HG03457 (cell line): ENCODE measurements around the gene MRGPRD.

Experiments
- ATAC-seq: cut with Tn5 transposase; IDR thresholded peaks from one replicate; pipeline ENCODE4 v1.9.1; 2021; ENCODE audit warnings: moderate number of reproducible peaks; ENCODE audit not compliant: unreplicated experiment

Gene MRGPRD

GRCh38 chr11:68933605-68934320, 47.0 kb downstream of the MRGPRD start:
- ATAC-seq, result no peak

GRCh38 chr11:68932933-68933577, 47.7 kb downstream of the MRGPRD start:
- ATAC-seq, result no peak

GRCh38 chr11:68932358-68932757, 48.4 kb downstream of the MRGPRD start:
- no peak for ATAC-seq

DNA sequence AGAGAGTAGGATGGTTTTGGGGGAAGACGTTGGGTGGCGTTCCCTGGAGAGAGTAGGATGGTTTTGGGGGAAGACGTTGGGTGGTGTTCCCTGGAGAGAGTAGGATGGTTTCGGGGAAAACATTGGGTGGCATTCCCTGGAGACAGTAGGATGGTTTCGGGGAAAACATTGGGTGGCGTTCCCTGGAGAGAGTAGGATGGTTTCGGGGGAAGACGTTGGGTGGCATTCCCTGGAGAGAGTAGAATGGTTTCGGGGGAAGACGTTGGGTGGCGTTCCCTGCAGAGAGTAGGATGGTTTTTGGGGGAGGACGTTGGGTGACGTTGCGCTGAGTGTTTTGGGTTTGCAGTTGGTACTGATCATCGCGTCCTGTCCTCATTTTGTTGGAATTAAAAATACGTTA, 48.9 kb downstream of the MRGPRD start:
- ATAC-seq, result no peak

DNA sequence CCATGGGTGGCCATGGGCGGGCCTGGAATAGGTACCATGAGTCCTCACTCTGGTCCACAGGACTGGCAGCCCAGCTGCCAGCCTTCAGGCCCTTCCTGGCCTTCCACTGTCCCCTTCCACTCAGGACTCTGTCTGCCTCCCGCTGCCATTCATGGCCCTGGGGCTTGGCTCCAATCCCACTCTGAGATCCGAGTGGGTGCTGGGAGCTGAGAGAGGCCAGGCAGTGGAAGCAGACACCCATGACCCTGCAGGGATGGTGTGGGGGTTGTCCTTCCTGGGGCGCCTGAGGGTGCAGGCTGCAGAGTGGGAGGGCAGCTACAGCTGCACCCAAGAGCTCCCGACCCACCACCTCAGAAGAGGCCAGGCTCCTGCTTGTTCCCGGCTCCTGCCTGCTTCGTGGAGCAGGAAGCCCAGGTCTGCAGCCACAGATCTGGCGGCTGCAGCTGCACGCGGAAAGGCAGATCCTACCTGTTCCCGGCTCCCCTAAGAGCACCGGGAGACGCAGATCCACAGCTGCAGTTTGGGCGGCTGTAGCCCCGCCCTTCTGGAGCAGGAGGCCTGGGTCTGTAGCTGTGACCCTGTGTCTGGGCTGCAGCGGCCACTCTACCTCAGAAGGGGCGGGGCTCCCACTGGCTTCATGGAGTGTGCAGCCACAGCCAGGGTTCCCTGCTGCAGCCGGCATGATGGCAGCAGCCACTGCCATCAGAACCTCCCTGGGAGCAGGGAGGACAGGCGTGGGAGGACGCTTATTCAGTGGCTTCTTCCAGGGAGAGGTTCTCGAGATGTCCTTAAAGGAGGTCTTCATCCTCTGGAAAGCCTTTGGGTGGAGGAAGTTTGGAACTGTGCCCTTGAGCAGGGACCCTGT, 49.6 kb downstream of the MRGPRD start:
- ATAC-seq, result no peak
